ENCODE measurements around the gene CAMKMT.

The CAMKMT gene

GRCh38 chr2:44442019-44442418 lies 80.3 kb downstream of the CAMKMT start:
- in situ Hi-C loops (cut with MboI; ENCODE audit: low sequenced_read_pairs) = no loop called here

GRCh38 chr2:44443517-44443916 lies 81.8 kb downstream of the CAMKMT start:
- in situ Hi-C loops (cut with MboI; ENCODE audit: low sequenced_read_pairs) = no loop called here

GRCh38 chr2:44444881-44445280 lies 83.1 kb downstream of the CAMKMT start:
- in situ Hi-C loops (cut with MboI; ENCODE audit: low sequenced_read_pairs) = no loop called here

- in situ Hi-C loops (cut with MboI; ENCODE audit: low sequenced_read_pairs) = no loop called here
Observed at GRCh38 chr2:44448860-44449527, 87.2 kb downstream of the CAMKMT start.

GRCh38 chr2:44450082-44450481 lies 88.3 kb downstream of the CAMKMT start:
- in situ Hi-C loops (cut with MboI; ENCODE audit: low sequenced_read_pairs) = no loop called here

- in situ Hi-C loops (cut with MboI; ENCODE audit: low sequenced_read_pairs) = no loop called here
Observed at GRCh38 chr2:44450806-44451205, 89.1 kb downstream of the CAMKMT start.

- in situ Hi-C loops (cut with MboI; ENCODE audit: low sequenced_read_pairs) = no loop called here
Observed at GRCh38 chr2:44452069-44452583, 90.4 kb downstream of the CAMKMT start.

GRCh38 chr2:44453259-44453658 lies 91.5 kb downstream of the CAMKMT start:
- in situ Hi-C loops (cut with MboI; ENCODE audit: low sequenced_read_pairs) = no loop called here

GRCh38 chr2:44455877-44456276 lies 94.1 kb downstream of the CAMKMT start:
- in situ Hi-C loops (cut with MboI; ENCODE audit: low sequenced_read_pairs) = no loop called here

GRCh38 chr2:44456946-44457345 lies 95.2 kb downstream of the CAMKMT start:
- in situ Hi-C loops (cut with MboI; ENCODE audit: low sequenced_read_pairs) = no loop called here

- in situ Hi-C loops (cut with MboI; ENCODE audit: low sequenced_read_pairs) = no loop called here
Observed at GRCh38 chr2:44459739-44460138, 98.0 kb downstream of the CAMKMT start.

- in situ Hi-C loops (cut with MboI; ENCODE audit: low sequenced_read_pairs) = no loop called here
Observed at GRCh38 chr2:44462934-44463849, 101.4 kb downstream of the CAMKMT start.

- in situ Hi-C loops (cut with MboI; ENCODE audit: low sequenced_read_pairs) = no loop called here
Observed at GRCh38 chr2:44464437-44464836, 102.7 kb downstream of the CAMKMT start.

- in situ Hi-C loops (cut with MboI; ENCODE audit: low sequenced_read_pairs) = no loop called here
Observed at GRCh38 chr2:44470151-44470550, 108.4 kb downstream of the CAMKMT start.

- in situ Hi-C loops (cut with MboI; ENCODE audit: low sequenced_read_pairs) = no loop called here
Observed at GRCh38 chr2:44477657-44478414, 116.1 kb downstream of the CAMKMT start.

GRCh38 chr2:44479127-44479887 lies 117.6 kb downstream of the CAMKMT start:
- in situ Hi-C loops (cut with MboI; ENCODE audit: low sequenced_read_pairs) = no loop called here

GRCh38 chr2:44480068-44480467 lies 118.3 kb downstream of the CAMKMT start:
- in situ Hi-C loops (cut with MboI; ENCODE audit: low sequenced_read_pairs) = no loop called here

- in situ Hi-C loops (cut with MboI; ENCODE audit: low sequenced_read_pairs) = no loop called here
Observed at GRCh38 chr2:44487052-44487451, 125.3 kb downstream of the CAMKMT start.

GRCh38 chr2:44490726-44491125 lies 129.0 kb downstream of the CAMKMT start:
- in situ Hi-C loops (cut with MboI; ENCODE audit: low sequenced_read_pairs) = no loop called here

GRCh38 chr2:44494006-44494405 lies 132.3 kb downstream of the CAMKMT start:
- in situ Hi-C loops (cut with MboI; ENCODE audit: low sequenced_read_pairs) = no loop called here

Measured in hTERT RPE-1 (cell line).